Panc1 (cell line): ENCODE measurements around the gene LHB. TPM values are rescaled to one million over a fixed set of nuclear protein-coding genes. Genes with fewer than 3 reads are reported as not detected.

Experiments used
- ATAC-seq: fragments of 200-7000 bp; cut with Tn5 transposase; 2 replicates; pipeline ENCODE4 v1.9.1; 2020; ENCODE audit warnings: mild to moderate bottlenecking, moderate library complexity
- BruUV-seq: library from RNA; stranded (reverse); fragments of 400-500 nt; replicated peaks from 2 replicates; lab custom pipeline; 2021; lab: Mats Ljungman, UMichigan
- CTCF ChIA-PET: fragments of 300-600 bp; sonication (Branson Sonifier 250); formaldehyde crosslinking; loops from one replicate; lab custom pipeline; 2022; ENCODE audit warnings: antibody characterized with exemption; lab: Charles Lee
- POLR2A ChIA-PET: fragments of 300-600 bp; sonication (Branson Sonifier 250); formaldehyde crosslinking; loops from one replicate; lab custom pipeline; 2022; ENCODE audit warnings: antibody characterized with exemption; lab: Charles Lee
- DNase-seq: peaks from one replicate; pipeline ENCODE4 v3.0.0-alpha.2; 2010; ENCODE audit warnings: low read depth, low spot score
- H3K27ac ChIP-seq: 2 replicates; pipeline ENCODE4 v1.5.1; 2011; ENCODE audit warnings: mild to moderate bottlenecking, low read length, inconsistent platforms
- H3K27me3 ChIP-seq: fragments of 200-500 bp; sonication (Bioruptor generic); 2 replicates; pipeline ENCODE4 v1.6.0; 2014; ENCODE audit warnings: low read length, inconsistent platforms; ENCODE audit not compliant: control insufficient read depth, insufficient read depth
- H3K36me3 ChIP-seq: fragments of 200-500 bp; sonication (Bioruptor generic); 2 replicates; pipeline ENCODE4 v1.5.1; 2014; ENCODE audit warnings: inconsistent platforms, mild to moderate bottlenecking, low read length, moderate library complexity; ENCODE audit not compliant: control insufficient read depth, insufficient read depth
- H3K4me1 ChIP-seq: 2 replicates; pipeline ENCODE4 v1.5.1; 2011; ENCODE audit warnings: inconsistent platforms, mild to moderate bottlenecking, low read length, moderate library complexity; ENCODE audit not compliant: control insufficient read depth, insufficient read depth
- H3K4me3 ChIP-seq, 2 experiments: 2 replicates each; pipeline ENCODE4 v1.5.1; 2011 to 2012; ENCODE audit warnings: low read depth in 2 of 2, low read length in 2 of 2, mild to moderate bottlenecking in 2 of 2, inconsistent platforms in 1 of 2, moderate library complexity in 1 of 2
- H3K9me3 ChIP-seq: fragments of 200-500 bp; sonication (Bioruptor generic); 2 replicates; pipeline ENCODE4 v1.5.1; 2014; ENCODE audit warnings: low read depth, mild to moderate bottlenecking, inconsistent platforms, low read length, moderate library complexity; ENCODE audit not compliant: control insufficient read depth, insufficient read depth
- CTCF ChIP-seq: fragments of 450-650 bp; IDR thresholded peaks from 2 replicates; pipeline ENCODE4 v1.5.1; 2017; ENCODE audit warnings: mild to moderate bottlenecking
- POLR2AphosphoS5 ChIP-seq: IDR thresholded peaks from 2 replicates; pipeline ENCODE4 v1.6.1; 2012; ENCODE audit warnings: mild to moderate bottlenecking, low read depth, low read length, moderate library complexity
- REST ChIP-seq, 2 experiments: IDR thresholded peaks; 2 replicates each; pipeline ENCODE4 v1.6.1; 2011 to 2012; ENCODE audit warnings: low read depth in 2 of 2, control low read depth in 1 of 2, low read length in 1 of 2, mild to moderate bottlenecking in 1 of 2, moderate library complexity in 1 of 2; ENCODE audit not compliant: insufficient read depth in 1 of 2
- SIN3A ChIP-seq: IDR thresholded peaks from 2 replicates; pipeline ENCODE4 v1.6.1; 2012; ENCODE audit warnings: low read depth, mild to moderate bottlenecking, low read length, moderate library complexity, borderline replicate concordance; ENCODE audit not compliant: insufficient read depth
- TCF7L2 ChIP-seq: IDR thresholded peaks from 2 replicates; pipeline ENCODE4 v1.6.1; 2011; ENCODE audit warnings: mild to moderate bottlenecking, low read depth, low read length, inconsistent platforms
- in situ Hi-C: cut with HindIII; loops from 2 replicates; pipeline ENCODE4 v1.10.0; 2016; ENCODE audit warnings: low sequenced_read_pairs, low pct_unique_long_range_greater_than_20kb
- intact Hi-C: fragments of 100-400 bp; cut with micrococcal nuclease; formaldehyde crosslinking; loops from one replicate; pipeline ENCODE4 v1.10.0; 2022; ENCODE audit not compliant: unreplicated experiment
- total RNA-seq: library from RNA; stranded (reverse); gene quantifications from one replicate; pipeline ENCODE4 v1.2.1, GENCODE V29; 2021; ENCODE audit not compliant: unreplicated experiment

Gene LHB
- total RNA-seq, 1 experiment from 2014 or later, result 0.39 TPM

- Histone ChIP-seq H3K36me3 (peaks cover 4% of the 10 kb centered on the region), H3K4me3 (no peak overlapping the region), H3K27ac (no peak overlapping the region), H3K9me3 (no peaks in the 10 kb centered on the region), H3K4me1 (no peaks in the 10 kb centered on the region), H3K27me3 (no peaks in the 10 kb centered on the region)
- in situ Hi-C loops (no loop called here), intact Hi-C loops (no loop called here)
- ATAC-seq (no peak), DNase-seq (no peak)
- CTCF ChIA-PET, result interaction anchor here (0.5 to 0.7 kb wide), 2 partner anchors 16 to 267 kb away, joined by 3 read pairs; no protein-coding TSS in a partner anchor
- TF ChIP-seq POLR2AphosphoS5 (no peak), SIN3A (no peak), TCF7L2 (no peak), REST (IDR thresholded peaks at IDR 0.05; ENCODE audit: insufficient read depth in 1 of 2, low read depth in 2 of 2, low read length in 1 of 2) (no peak), CTCF (no peak)
- TSS peak; percentile 70 for BruUV-seq
- POLR2A ChIA-PET, result no interaction called here
These were observed 11.8 kb downstream of the LHB start for GRCh38 chr19:49004964-49005614.

GRCh38 chr19:49004133-49004532 is 12.8 kb downstream of the LHB start:
- peaks cover 4% of the 10 kb centered on the region; the same call in 1 of the 2 replicates for H3K36me3 ChIP-seq
- no peak for DNase-seq

More at GRCh38 chr19:49004133-49004532, 12.8 kb downstream of the LHB start:
- no peak overlapping the region for H3K27ac ChIP-seq
- H3K9me3 ChIP-seq, result no peaks in the 10 kb centered on the region
- ChIA-PET POLR2A (no interaction called here), CTCF (no interaction called here)
- H3K27me3 ChIP-seq, result no peaks in the 10 kb centered on the region
- H3K4me3 ChIP-seq, result no peak overlapping the region
- ATAC-seq, result no peak
- H3K4me1 ChIP-seq, result no peaks in the 10 kb centered on the region
- intact Hi-C loops (no loop called here), in situ Hi-C loops (no loop called here)
- BruUV-seq, result no TSS peak
- TF ChIP-seq REST (IDR thresholded peaks at IDR 0.05; ENCODE audit: insufficient read depth in 1 of 2, low read depth in 2 of 2, low read length in 1 of 2), result no peak
- TF ChIP-seq TCF7L2, result no peak
- TF ChIP-seq POLR2AphosphoS5, result no peak
- TF ChIP-seq SIN3A, result no peak
- no peak for TF ChIP-seq CTCF
